GM12891 (cell line): ENCODE measurements around the gene IL31.

Experiments
- POLR2A ChIP-seq: IDR thresholded peaks from 2 replicates; pipeline ENCODE4 v1.6.1; 2011; ENCODE audit warnings: low read depth, low read length, control low read depth
- SPI1 ChIP-seq: IDR thresholded peaks from 2 replicates; pipeline ENCODE4 v1.6.1; 2011; ENCODE audit warnings: low read depth, low read length, control low read depth

- TF ChIP-seq SPI1 (no peak), POLR2A (no peak)
These were observed 33.4 kb downstream of the IL31 start for GRCh38 chr12:122140467-122141257.
